SK-N-SH treated with all-trans-retinoic acid at 6 μM for 48 hours (cell line): ENCODE results near the gene PPY.

Experiments used
- ATAC-seq: fragments of 200-7000 bp; cut with Tn5 transposase; 3 replicates; pipeline ENCODE4 v1.9.1; 2020; ENCODE audit warnings: mild to moderate bottlenecking, moderate library complexity
- ARNTL ChIP-seq: fragments of 450-650 bp; formaldehyde crosslinking; IDR thresholded peaks from 2 replicates; pipeline ENCODE4 v1.5.0; 2020; ENCODE audit warnings: low read depth, mild to moderate bottlenecking, moderate library complexity, borderline replicate concordance
- CREB5 ChIP-seq: fragments of 250-450 bp; sonication (Bioruptor Pico); IDR thresholded peaks from 2 replicates; pipeline ENCODE4 v1.5.1; 2020; ENCODE audit warnings: low read depth, mild to moderate bottlenecking, moderate library complexity
- ISL1 ChIP-seq: fragments of 250-450 bp; sonication (Bioruptor Pico); IDR thresholded peaks from 2 replicates; pipeline ENCODE4 v2.1.2; 2022; ENCODE audit warnings: mild to moderate bottlenecking, moderate library complexity
- OSR1 ChIP-seq: fragments of 250-450 bp; sonication (Bioruptor Pico); IDR thresholded peaks from 2 replicates; pipeline ENCODE4 v1.8.0; 2022; ENCODE audit warnings: moderate library complexity, mild to moderate bottlenecking, inconsistent platforms
- POU6F1 ChIP-seq: fragments of 250-450 bp; sonication (Bioruptor Pico); IDR thresholded peaks from 2 replicates; pipeline ENCODE4 v1.8.0; 2021; ENCODE audit warnings: low read depth, mild to moderate bottlenecking, moderate library complexity, borderline replicate concordance
- PPARA ChIP-seq: fragments of 250-450 bp; sonication (Bioruptor Pico); IDR thresholded peaks from 2 replicates; pipeline ENCODE4 v1.5.0; 2020; ENCODE audit warnings: mild to moderate bottlenecking, borderline replicate concordance
- RARB ChIP-seq: fragments of 250-450 bp; sonication (Bioruptor Pico); IDR thresholded peaks from 2 replicates; pipeline ENCODE4 v1.8.0; 2021; ENCODE audit warnings: mild to moderate bottlenecking, moderate library complexity
- SNAI2 ChIP-seq: fragments of 250-450 bp; sonication (Bioruptor Pico); IDR thresholded peaks from 2 replicates; pipeline ENCODE4 v1.5.0; 2020; ENCODE audit warnings: mild to moderate bottlenecking, moderate library complexity
- TCF4 ChIP-seq: fragments of 250-450 bp; sonication (Bioruptor Pico); IDR thresholded peaks from 2 replicates; pipeline ENCODE4 v1.8.0; 2021; ENCODE audit warnings: mild to moderate bottlenecking, moderate library complexity, borderline replicate concordance
- TOX ChIP-seq: fragments of 250-450 bp; sonication (Bioruptor Pico); IDR thresholded peaks from 2 replicates; pipeline ENCODE4 v1.8.0; 2021; ENCODE audit warnings: mild to moderate bottlenecking, moderate library complexity, borderline replicate concordance
- ZC3H10 ChIP-seq: fragments of 250-450 bp; sonication (Bioruptor Pico); IDR thresholded peaks from 2 replicates; pipeline ENCODE4 v1.5.1; 2021; ENCODE audit warnings: mild to moderate bottlenecking, moderate library complexity
- ZNF565 ChIP-seq: fragments of 450-650 bp; formaldehyde crosslinking; conservative IDR thresholded peaks from 2 replicates; pipeline ENCODE4 v1.5.0; 2020; ENCODE audit warnings: low read depth, mild to moderate bottlenecking, moderate library complexity
- ZNF70 ChIP-seq: fragments of 450-650 bp; formaldehyde crosslinking; IDR thresholded peaks from 2 replicates; pipeline ENCODE4 v1.5.0; 2020; ENCODE audit warnings: mild to moderate bottlenecking, moderate library complexity
- ZNF8 ChIP-seq: fragments of 450-650 bp; formaldehyde crosslinking; IDR thresholded peaks from 2 replicates; pipeline ENCODE4 v1.5.0; 2020; ENCODE audit warnings: mild to moderate bottlenecking, moderate library complexity
- TF ChIP-seq, protein P1 (sequence below): fragments of 250-450 bp; sonication (Bioruptor Pico); IDR thresholded peaks from 2 replicates; pipeline ENCODE4 v1.5.0; 2020; ENCODE audit warnings: mild to moderate bottlenecking, moderate library complexity

Gene PPY

DNA sequence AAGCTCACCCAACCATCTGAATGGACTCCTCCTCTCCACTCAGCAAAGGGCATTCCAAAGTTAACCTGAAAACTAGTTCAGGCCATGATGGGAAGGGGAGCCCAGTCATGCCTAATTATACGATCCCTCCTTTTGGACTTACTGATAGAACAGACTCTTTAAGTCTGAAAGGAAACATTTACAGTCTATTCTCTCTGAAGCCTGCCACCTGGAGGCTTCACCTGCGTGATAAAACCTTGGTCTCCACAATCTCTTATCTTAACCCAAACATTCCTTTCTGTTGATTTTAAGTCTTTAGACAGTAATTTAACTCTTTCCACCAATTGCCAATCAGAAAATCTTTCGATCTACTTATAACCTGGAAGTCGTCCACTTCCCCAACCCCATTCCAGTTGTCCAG, 25.9 kb downstream of the PPY start (continued):
- TF ChIP-seq POU6F1 (CRISPR knock-in tag) = no peak

DNA sequence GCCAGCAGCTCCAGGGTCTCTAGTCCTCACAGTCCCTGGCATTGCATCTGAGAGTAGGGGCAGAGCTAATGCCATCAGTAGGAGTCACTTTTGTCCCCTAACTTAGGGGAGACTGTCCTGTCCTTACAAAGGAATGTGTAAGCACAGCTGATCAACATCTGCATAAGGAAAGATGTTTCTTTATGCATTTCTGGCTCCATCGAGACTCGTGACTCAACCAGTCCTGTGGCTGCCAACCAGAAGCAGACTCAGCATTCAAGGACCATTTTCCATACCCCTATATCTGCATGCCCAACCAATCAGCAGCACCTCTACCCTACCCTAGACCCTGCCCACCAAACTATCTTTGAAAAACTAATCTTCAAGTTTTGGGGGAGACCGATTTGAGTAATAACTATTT, 26.7 kb downstream of the PPY start:
- ATAC-seq = no peak
- TF ChIP-seq ZNF565 (no peak), POU6F1 (CRISPR knock-in tag) (no peak), SNAI2 (CRISPR knock-in tag) (no peak), ARNTL (CRISPR knock-in tag) (no peak)
- TF ChIP-seq, protein P1, sequence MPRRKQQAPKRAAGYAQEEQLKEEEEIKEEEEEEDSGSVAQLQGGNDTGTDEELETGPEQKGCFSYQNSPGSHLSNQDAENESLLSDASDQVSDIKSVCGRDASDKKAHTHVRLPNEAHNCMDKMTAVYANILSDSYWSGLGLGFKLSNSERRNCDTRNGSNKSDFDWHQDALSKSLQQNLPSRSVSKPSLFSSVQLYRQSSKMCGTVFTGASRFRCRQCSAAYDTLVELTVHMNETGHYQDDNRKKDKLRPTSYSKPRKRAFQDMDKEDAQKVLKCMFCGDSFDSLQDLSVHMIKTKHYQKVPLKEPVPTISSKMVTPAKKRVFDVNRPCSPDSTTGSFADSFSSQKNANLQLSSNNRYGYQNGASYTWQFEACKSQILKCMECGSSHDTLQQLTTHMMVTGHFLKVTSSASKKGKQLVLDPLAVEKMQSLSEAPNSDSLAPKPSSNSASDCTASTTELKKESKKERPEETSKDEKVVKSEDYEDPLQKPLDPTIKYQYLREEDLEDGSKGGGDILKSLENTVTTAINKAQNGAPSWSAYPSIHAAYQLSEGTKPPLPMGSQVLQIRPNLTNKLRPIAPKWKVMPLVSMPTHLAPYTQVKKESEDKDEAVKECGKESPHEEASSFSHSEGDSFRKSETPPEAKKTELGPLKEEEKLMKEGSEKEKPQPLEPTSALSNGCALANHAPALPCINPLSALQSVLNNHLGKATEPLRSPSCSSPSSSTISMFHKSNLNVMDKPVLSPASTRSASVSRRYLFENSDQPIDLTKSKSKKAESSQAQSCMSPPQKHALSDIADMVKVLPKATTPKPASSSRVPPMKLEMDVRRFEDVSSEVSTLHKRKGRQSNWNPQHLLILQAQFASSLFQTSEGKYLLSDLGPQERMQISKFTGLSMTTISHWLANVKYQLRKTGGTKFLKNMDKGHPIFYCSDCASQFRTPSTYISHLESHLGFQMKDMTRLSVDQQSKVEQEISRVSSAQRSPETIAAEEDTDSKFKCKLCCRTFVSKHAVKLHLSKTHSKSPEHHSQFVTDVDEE (CRISPR knock-in tag) = no peak

DNA sequence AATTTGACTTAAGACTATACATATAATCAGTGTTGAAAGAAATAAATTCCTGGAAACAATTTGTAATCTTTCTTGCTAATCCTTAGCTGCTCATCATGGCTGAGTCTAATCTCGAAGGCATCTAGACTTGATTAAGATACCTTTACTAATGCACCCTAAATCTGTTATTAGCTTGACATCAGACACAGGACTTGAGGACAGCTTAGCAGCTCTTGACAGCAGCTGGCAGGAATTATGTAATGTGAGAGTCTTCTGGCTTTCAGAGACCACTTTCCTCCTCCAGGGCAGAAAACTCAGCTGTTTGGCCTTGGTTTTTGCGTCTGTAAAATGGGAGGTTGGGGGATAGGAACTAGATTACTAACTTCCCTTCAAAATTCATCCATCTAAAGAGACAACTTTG, 27.8 kb downstream of the PPY start:
- no peak for ATAC-seq
- TF ChIP-seq PPARA (CRISPR knock-in tag) = no peak
- no peak for TF ChIP-seq ISL1 (CRISPR knock-in tag)
- TF ChIP-seq POU6F1 (CRISPR knock-in tag) = no peak
- no peak for TF ChIP-seq ZNF8 (CRISPR knock-in tag)
- TF ChIP-seq ZNF70 (CRISPR knock-in tag) = no peak
- no peak for TF ChIP-seq RARB (CRISPR knock-in tag)
- no peak for TF ChIP-seq TOX (CRISPR knock-in tag)
- TF ChIP-seq ZC3H10 = no peak
- no peak for TF ChIP-seq CREB5 (CRISPR knock-in tag)
- TF ChIP-seq TCF4 = no peak
- TF ChIP-seq, protein P1 (CRISPR knock-in tag) = no peak

DNA sequence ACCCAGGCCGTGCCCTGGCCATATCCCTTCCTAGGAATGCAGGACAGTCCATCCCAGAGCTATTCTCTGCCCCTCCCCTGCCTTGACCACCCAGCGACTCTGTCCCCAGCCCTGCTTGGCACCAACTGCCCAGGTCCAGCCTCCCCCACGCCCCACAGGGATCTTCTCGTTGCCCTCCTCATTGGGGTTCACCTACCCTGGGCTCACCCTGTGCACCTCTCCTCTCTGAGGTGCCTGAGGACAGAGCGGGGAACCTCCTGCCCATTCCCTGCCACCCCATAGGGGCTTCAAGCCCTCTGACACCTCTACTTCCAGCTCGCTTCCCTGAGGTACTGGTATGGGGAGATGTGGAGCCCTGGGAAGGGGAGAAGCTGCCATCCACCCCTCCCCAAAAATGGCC, 28.7 kb downstream of the PPY start:
- ATAC-seq = no peak
- no peak for TF ChIP-seq OSR1
- TF ChIP-seq, all 23 proteins: peak for 0
